ENCODE measurements around the gene NHLRC1.

The NHLRC1 gene

DNA sequence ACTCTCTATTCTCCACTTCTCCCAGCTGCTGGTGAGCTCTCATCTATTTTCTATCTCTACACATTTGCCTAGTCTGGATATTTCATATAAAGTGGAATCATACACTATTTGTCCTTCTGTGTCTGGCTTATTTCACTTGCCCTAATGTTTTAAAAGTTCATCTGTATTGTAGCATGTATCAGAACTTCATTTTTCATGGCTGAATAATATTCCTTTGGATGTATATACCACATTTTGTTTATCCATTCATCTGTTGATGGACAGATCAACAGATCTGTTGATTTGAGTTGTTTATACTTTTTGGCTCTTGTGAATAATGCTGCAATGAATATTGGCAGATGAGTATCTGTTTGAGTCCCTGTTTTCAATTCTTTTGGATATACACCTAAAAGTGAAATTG, 49.6 kb downstream of the NHLRC1 start:
- TF ChIP-seq CTCF (IDR thresholded peaks at IDR 0.05; ENCODE audit: insufficient read depth, low read depth, low read length, missing control alignments), result no peak
- DNase-seq (ENCODE audit: low read depth), result no peak
- no peak overlapping the region for H3K4me3 ChIP-seq (ENCODE audit: low read depth, low read length)

- H3K4me3 ChIP-seq (ENCODE audit: low read depth, low read length), result no peak overlapping the region
- DNase-seq (ENCODE audit: low read depth), result no peak
- no peak for TF ChIP-seq CTCF (IDR thresholded peaks at IDR 0.05; ENCODE audit: insufficient read depth, low read depth, low read length, missing control alignments)
Observed at GRCh38 chr6:18070486-18070885, 52.0 kb downstream of the NHLRC1 start.

All from GM12865 (cell line).